Measurements from ENCODE around the gene SORCS2. TPM values are rescaled to one million over a fixed set of nuclear protein-coding genes. Genes with fewer than 3 reads are reported as not detected.
A peak's percentile ranks its signal among the peaks of the same experiment; 100 is the strongest.

Gene SORCS2
- total RNA-seq, 1 experiment from 2014 or later, result 4.1 TPM

GRCh38 chr4:7223541-7223940, 31.2 kb downstream of the SORCS2 start:
- H3K4me3 ChIP-seq (ENCODE audit: low read length), result no peak overlapping the region
- no peak overlapping the region for H3K27ac ChIP-seq (ENCODE audit: low read length)
- DNase-seq (no peak), ATAC-seq (peak; percentile 46)
- no peaks in the 10 kb centered on the region for H4K20me1 ChIP-seq (ENCODE audit: low read length)
- no peak for TF ChIP-seq EZH2 (IDR thresholded peaks at IDR 0.05; ENCODE audit: low read length, unreplicated experiment)
- no peak for TF ChIP-seq EZH2phosphoT487 (IDR thresholded peaks at IDR 0.05; ENCODE audit: borderline replicate concordance, low read length)
- TF ChIP-seq CTCF (conservative IDR thresholded peaks at IDR 0.05; ENCODE audit: low read depth, low read length), result no peak
- intact Hi-C loops (cut with micrococcal nuclease), result no loop called here
- no peaks in the 10 kb centered on the region for H3K9me2 ChIP-seq (replicated peaks; ENCODE audit: low read length)
- peaks cover 14% of the 10 kb centered on the region for H3K79me2 ChIP-seq (ENCODE audit: low read length)
- no peak overlapping the region for H2AFZ ChIP-seq (ENCODE audit: low read length)
- H3K9ac ChIP-seq (ENCODE audit: low read length), result no peak overlapping the region
- no peaks in the 10 kb centered on the region for H3K36me3 ChIP-seq (ENCODE audit: low read depth, low read length)
- POLR2A ChIA-PET (ENCODE audit: unreplicated experiment), result no interaction called here
- H3K4me1 ChIP-seq (ENCODE audit: insufficient read depth, low read length), result peaks cover 6% of the 10 kb centered on the region
- CTCF ChIA-PET, result no interaction called here
- no peaks in the 10 kb centered on the region for H3F3A ChIP-seq (ENCODE audit: low read length, unreplicated experiment)
- no peaks in the 10 kb centered on the region for H3K27me3 ChIP-seq (ENCODE audit: low read length)
- no peaks in the 10 kb centered on the region for H3K9me3 ChIP-seq (ENCODE audit: low read length)
- no TSS peak for BruUV-seq (replicated peaks)
- H3K4me2 ChIP-seq (ENCODE audit: low read length), result no peak overlapping the region

- no TSS peak for BruUV-seq (replicated peaks)
- Histone ChIP-seq H3F3A (ENCODE audit: low read length, unreplicated experiment) (no peaks in the 10 kb centered on the region), H3K79me2 (ENCODE audit: low read length) (peaks cover 9% of the 10 kb centered on the region), H3K4me3 (ENCODE audit: low read length) (no peak overlapping the region), H3K9me3 (ENCODE audit: low read length) (no peaks in the 10 kb centered on the region), H3K4me1 (ENCODE audit: insufficient read depth, low read length) (peaks cover under 1% of the 10 kb centered on the region; the same call in 1 of the 2 replicates), H3K27me3 (ENCODE audit: low read length) (no peaks in the 10 kb centered on the region), H3K36me3 (ENCODE audit: low read depth, low read length) (no peaks in the 10 kb centered on the region), H4K20me1 (ENCODE audit: low read length) (no peaks in the 10 kb centered on the region), H3K9me2 (replicated peaks; ENCODE audit: low read length) (no peaks in the 10 kb centered on the region), H3K9ac (ENCODE audit: low read length) (no peak overlapping the region), H2AFZ (ENCODE audit: low read length) (no peak overlapping the region), H3K27ac (ENCODE audit: low read length) (no peak overlapping the region), H3K4me2 (ENCODE audit: low read length) (no peak overlapping the region)
- TF ChIP-seq EZH2phosphoT487 (IDR thresholded peaks at IDR 0.05; ENCODE audit: borderline replicate concordance, low read length) (no peak), CTCF (conservative IDR thresholded peaks at IDR 0.05; ENCODE audit: low read depth, low read length) (no peak)
- intact Hi-C loops (cut with micrococcal nuclease), result no loop called here
- DNase-seq, result no peak
- ChIA-PET POLR2A (ENCODE audit: unreplicated experiment) (no interaction called here), CTCF (no interaction called here)
- no peak for ATAC-seq
Measured at GRCh38 chr4:7224001-7224400, 31.7 kb downstream of the SORCS2 start.

- Histone ChIP-seq H3K27ac (ENCODE audit: low read length) (no peak overlapping the region), H3K9me2 (replicated peaks; ENCODE audit: low read length) (no peaks in the 10 kb centered on the region), H3K9ac (ENCODE audit: low read length) (no peak overlapping the region), H3K9me3 (ENCODE audit: low read length) (no peaks in the 10 kb centered on the region), H3K27me3 (ENCODE audit: low read length) (no peaks in the 10 kb centered on the region), H4K20me1 (ENCODE audit: low read length) (no peaks in the 10 kb centered on the region), H3K4me2 (ENCODE audit: low read length) (no peak overlapping the region), H3K79me2 (ENCODE audit: low read length) (0 out of 2 replicates have a peak, but pooled peaks cover 6% of the 10 kb centered on the region), H3K4me3 (ENCODE audit: low read length) (no peak overlapping the region), H3K36me3 (ENCODE audit: low read depth, low read length) (no peaks in the 10 kb centered on the region), H3K4me1 (ENCODE audit: insufficient read depth, low read length) (no peaks in the 10 kb centered on the region), H3F3A (ENCODE audit: low read length, unreplicated experiment) (no peaks in the 10 kb centered on the region), H2AFZ (ENCODE audit: low read length) (no peak overlapping the region)
- ChIA-PET CTCF (no interaction called here), POLR2A (ENCODE audit: unreplicated experiment) (no interaction called here)
- ATAC-seq (no peak), DNase-seq (no peak)
- TF ChIP-seq EZH2 (IDR thresholded peaks at IDR 0.05; ENCODE audit: low read length, unreplicated experiment) (no peak), EZH2phosphoT487 (IDR thresholded peaks at IDR 0.05; ENCODE audit: borderline replicate concordance, low read length) (no peak), CTCF (conservative IDR thresholded peaks at IDR 0.05; ENCODE audit: low read depth, low read length) (no peak)
- intact Hi-C loops (cut with micrococcal nuclease), result no loop called here
- no TSS peak for BruUV-seq (replicated peaks)
Measured at GRCh38 chr4:7224878-7225533, 32.7 kb downstream of the SORCS2 start.

Measured in PC-3 (cell line).